HG02981 (cell line): ENCODE results near the gene CARMIL1.
"Not testable (repeated sequence)": the region's sequence is repeated elsewhere in the genome, so short reads cannot be mapped to it uniquely, and the experiment has no call there.

Source experiments
- ATAC-seq: cut with Tn5 transposase; IDR thresholded peaks from one replicate; pipeline ENCODE4 v1.9.1; 2021; ENCODE audit warnings: mild to moderate bottlenecking, moderate library complexity; ENCODE audit not compliant: unreplicated experiment

The CARMIL1 gene

GRCh38 chr6:25366903-25367545, 87.8 kb downstream of the CARMIL1 start:
- ATAC-seq = peak; percentile 46

GRCh38 chr6:25369036-25369432, 89.9 kb downstream of the CARMIL1 start:
- ATAC-seq = no peak

- ATAC-seq = no peak
These were observed 90.4 kb downstream of the CARMIL1 start for GRCh38 chr6:25369433-25370177.

GRCh38 chr6:25370178-25371036, 91.2 kb downstream of the CARMIL1 start:
- no peak for ATAC-seq

GRCh38 chr6:25371037-25371347, 91.8 kb downstream of the CARMIL1 start:
- no peak for ATAC-seq

- ATAC-seq = no peak
These were observed 96.0 kb downstream of the CARMIL1 start for GRCh38 chr6:25375125-25375524.

GRCh38 chr6:25377664-25378063, 98.5 kb downstream of the CARMIL1 start:
- ATAC-seq = no peak

GRCh38 chr6:25381077-25381476, 101.9 kb downstream of the CARMIL1 start:
- ATAC-seq = no peak

GRCh38 chr6:25382476-25382875, 103.3 kb downstream of the CARMIL1 start:
- not testable (repeated sequence) for ATAC-seq

GRCh38 chr6:25384234-25384633, 105.1 kb downstream of the CARMIL1 start:
- no peak for ATAC-seq

GRCh38 chr6:25384967-25385366, 105.8 kb downstream of the CARMIL1 start:
- no peak for ATAC-seq

- no peak for ATAC-seq
These were observed 108.3 kb downstream of the CARMIL1 start for GRCh38 chr6:25387483-25387882.

- ATAC-seq = no peak
These were observed 108.7 kb downstream of the CARMIL1 start for GRCh38 chr6:25387911-25388310.

- no peak for ATAC-seq
These were observed 109.6 kb downstream of the CARMIL1 start for GRCh38 chr6:25388776-25389175.

GRCh38 chr6:25389471-25389870, 110.3 kb downstream of the CARMIL1 start:
- no peak for ATAC-seq

GRCh38 chr6:25392372-25392771, 113.2 kb downstream of the CARMIL1 start:
- ATAC-seq = no peak

- ATAC-seq = no peak
These were observed 116.6 kb downstream of the CARMIL1 start for GRCh38 chr6:25395731-25396130.

- no peak for ATAC-seq
These were observed 118.2 kb downstream of the CARMIL1 start for GRCh38 chr6:25397406-25397805.

- no peak for ATAC-seq
These were observed 120.7 kb downstream of the CARMIL1 start for GRCh38 chr6:25399885-25400284.

GRCh38 chr6:25401711-25402110, 122.5 kb downstream of the CARMIL1 start:
- ATAC-seq = no peak

GRCh38 chr6:25402125-25402524, 123.0 kb downstream of the CARMIL1 start:
- ATAC-seq = no peak

- ATAC-seq = no peak
These were observed 124.0 kb downstream of the CARMIL1 start for GRCh38 chr6:25403150-25403549.
